ENCODE results near the gene PHF14.

The PHF14 gene

DNA sequence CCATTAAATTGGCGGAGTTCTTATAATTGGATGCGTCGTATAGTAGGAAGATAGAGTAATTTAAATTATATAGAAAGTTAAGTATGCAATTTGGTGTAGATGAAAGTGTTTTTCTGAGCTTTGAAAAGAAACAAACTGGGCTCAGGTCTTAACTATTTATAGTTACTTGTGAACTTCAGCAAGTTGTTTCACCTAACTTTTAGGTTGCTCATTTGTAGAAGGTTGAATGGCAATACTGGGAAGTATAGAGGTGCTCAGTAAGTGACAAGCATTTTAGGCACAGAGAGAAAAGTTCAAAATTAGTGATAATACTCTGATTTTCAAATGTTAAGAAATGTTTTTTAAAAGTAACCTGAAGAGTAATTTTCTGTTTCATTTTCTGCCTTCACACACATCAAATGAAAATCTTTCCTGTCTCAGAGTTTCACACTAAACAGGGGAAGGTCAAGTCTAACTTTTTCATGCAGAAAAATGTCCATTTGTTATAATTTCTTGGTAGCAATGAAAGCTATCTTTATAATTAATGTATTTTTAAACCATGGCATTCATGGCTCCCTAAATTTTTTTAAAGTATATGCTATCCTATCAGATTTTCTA lies 146.5 kb downstream of the PHF14 start:
- DNase-seq (ENCODE audit: low spot score): no peak

GRCh38 chr7:11120675-11121220 lies 147.1 kb downstream of the PHF14 start:
- no peak for DNase-seq (ENCODE audit: low spot score)

DNA sequence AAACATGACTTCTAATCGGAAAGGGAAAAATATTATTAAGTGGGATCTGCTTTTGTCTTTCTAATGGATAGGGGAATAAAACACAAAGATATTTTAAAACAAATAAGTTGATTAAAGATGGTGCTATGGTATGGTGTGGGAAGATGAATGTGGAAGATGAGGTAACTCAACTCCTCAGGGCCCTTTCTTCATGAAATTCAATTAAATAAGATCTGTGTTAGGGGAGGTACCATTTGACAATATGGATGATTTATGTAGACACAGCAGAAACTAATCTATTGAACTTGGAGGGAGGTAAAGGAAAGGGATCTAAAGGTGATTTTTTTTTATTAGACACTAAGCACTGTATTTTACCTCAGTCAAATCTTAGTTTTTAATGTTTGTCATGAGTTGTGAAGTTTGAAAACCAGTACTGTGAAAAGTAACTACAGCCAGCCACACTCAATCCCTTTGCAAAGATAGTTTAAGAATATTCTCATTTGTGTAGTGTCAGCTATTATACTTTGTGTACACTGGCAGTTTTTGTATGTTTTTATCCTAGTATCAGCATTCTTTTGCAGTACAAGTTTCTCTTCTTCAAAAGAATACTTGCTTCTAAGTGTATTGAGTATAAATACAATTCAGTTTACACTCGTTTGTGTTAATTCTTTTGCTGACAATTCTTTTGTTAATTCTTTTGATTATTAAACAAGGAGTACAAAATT lies 151.3 kb downstream of the PHF14 start:
- no peak for DNase-seq (ENCODE audit: low spot score)

- DNase-seq (ENCODE audit: low spot score): no peak
Observed at GRCh38 chr7:11127114-11127785, 153.6 kb downstream of the PHF14 start.

GRCh38 chr7:11127988-11128387 lies 154.3 kb downstream of the PHF14 start:
- no peak for DNase-seq (ENCODE audit: low spot score)

- DNase-seq (ENCODE audit: low spot score): no peak
Observed at GRCh38 chr7:11128498-11128897, 154.8 kb downstream of the PHF14 start.

GRCh38 chr7:11130012-11130411 lies 156.3 kb downstream of the PHF14 start:
- DNase-seq (ENCODE audit: low spot score): no peak

GRCh38 chr7:11130601-11131000 lies 156.9 kb downstream of the PHF14 start:
- DNase-seq (ENCODE audit: low spot score): no peak

GRCh38 chr7:11133436-11133959 lies 159.8 kb downstream of the PHF14 start:
- DNase-seq (ENCODE audit: low spot score): no peak

DNA sequence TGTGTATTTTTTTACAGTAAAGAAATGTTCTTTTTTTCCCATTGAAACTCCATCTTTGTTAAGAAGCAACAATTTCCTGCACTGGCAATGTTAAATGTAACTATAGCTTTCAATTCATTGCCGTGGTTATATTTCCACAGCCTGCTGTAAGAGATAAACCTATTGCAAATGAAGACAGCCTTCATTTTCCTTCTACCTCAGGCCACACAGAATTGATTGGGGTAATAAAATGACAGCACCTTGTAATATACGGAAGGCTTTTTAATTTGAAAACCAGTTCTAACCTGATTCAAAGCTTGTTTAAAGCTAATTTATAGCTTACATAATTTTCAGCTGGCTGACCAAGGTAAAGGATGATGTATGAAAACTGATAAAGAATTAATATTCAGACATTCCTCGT lies 161.9 kb downstream of the PHF14 start:
- DNase-seq (ENCODE audit: low spot score): no peak

DNA sequence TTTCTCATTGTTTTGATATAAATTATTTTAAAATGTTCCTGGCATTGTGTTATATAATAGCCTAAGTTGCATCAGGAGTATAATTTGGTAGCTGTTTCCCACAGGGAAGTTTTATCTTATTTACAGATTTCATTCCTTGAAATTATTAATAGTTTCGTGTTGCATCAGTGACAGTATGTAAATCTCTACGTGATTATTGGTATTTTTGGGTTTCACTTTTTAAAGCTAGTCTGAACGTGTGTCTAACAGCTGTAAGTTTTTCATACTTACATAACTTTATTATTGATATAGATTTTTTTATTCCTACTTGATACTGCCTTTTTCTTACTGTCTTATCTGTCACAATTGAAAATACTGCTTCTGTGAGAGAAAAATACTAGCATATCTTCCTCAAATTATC lies 167.9 kb downstream of the PHF14 start:
- DNase-seq (ENCODE audit: low spot score): no peak

GRCh38 chr7:11153694-11154093 lies 180.0 kb downstream of the PHF14 start:
- DNase-seq (ENCODE audit: low spot score): peak; percentile 21

DNA sequence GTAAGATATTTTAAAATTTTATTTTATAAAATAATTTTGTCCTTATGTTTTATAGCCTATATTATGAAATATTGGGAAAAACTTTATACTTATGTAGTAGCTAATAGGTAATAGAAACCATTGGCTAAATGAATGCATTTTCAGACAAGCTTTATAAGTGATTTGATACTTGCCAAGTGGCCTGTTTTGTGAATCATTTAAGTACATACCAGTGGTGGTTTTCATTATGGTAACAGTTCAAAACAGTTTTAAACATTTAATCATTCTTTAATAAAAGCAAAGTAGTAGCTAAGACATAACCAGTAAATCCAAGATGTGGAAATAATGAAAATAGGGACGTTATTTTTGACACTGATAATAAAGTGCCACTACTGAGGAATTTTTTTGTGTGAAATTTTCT lies 182.2 kb downstream of the PHF14 start:
- no peak for DNase-seq (ENCODE audit: low spot score)

GRCh38 chr7:11161499-11161898 lies 187.8 kb downstream of the PHF14 start:
- no peak for DNase-seq (ENCODE audit: low spot score)

DNA sequence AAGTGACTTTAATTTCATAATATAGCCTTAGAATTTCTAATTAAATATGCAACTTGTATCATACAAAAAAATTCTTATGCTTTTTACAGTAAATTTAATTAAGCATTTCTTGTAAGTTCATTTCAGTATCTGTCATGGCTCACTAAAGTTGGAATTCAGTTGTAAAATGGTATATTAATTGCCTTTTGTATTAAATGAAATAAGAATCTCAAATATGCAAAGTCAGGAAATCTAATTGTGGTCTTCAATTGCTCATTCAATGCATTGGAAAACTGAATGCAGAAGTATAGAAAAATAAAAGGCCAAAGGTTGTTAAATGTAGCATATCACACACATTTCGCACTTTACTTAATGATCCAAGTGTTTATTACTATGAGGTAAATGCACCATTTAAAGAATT lies 189.5 kb downstream of the PHF14 start:
- no peak for DNase-seq (ENCODE audit: low spot score)

DNA sequence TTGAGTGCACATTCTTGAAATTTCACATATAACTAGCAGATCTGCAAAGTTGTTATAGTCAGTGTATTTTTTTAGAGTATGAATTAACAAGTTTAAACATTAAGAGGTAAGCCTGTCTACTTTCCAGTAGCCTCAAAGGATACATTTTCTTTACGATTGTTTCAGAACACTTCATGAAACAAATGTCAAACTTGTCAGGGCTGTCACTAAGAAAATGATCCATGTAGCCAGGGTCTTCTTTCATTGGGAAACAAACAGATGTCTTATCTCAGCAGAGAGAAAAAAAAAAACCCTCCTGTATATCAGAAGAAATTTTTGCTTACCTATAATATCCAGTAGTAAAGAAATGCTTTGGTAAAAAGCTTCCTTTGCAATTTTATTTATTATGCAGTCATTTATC lies 192.4 kb downstream of the PHF14 start:
- no peak for DNase-seq (ENCODE audit: low spot score)

- DNase-seq (ENCODE audit: low spot score): no peak
Observed at GRCh38 chr7:11168650-11169170, 195.0 kb downstream of the PHF14 start.

- no peak for DNase-seq (ENCODE audit: low spot score)
Observed at GRCh38 chr7:11170175-11170574, 196.5 kb downstream of the PHF14 start.

DNA sequence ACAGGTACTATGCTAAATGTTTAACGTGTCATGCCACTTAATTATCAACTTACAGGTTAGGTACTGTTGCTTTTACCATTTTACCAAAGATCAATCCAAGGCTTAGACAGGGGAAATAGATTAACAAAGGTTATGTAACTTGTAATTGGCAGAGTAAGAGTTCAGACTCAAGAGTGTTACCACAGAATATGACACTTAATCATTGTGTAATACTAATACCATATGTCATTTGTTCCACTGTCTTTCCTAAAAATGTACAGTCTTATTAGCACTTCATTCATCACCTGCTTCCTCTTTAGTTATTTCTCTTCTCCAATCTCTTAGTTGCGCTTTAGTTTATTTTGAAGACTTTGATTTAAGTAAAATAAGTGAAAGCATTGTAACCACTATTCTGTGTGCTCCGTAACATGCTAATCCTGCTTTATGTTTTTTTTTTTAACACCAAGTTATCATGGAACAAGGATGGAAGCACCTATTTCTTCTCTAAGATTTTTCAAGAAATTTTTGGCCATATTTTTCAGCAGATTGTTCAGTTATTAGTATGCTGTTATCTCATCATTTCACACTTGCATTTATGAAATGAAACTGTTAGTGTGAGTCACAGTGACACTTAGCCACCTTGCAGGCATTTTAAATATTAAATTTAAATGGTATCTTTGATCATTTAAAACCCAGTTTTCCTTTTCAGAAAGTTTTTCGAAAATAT lies 197.3 kb downstream of the PHF14 start:
- DNase-seq (ENCODE audit: low spot score): no peak

GRCh38 chr7:11171569-11172192 lies 198.0 kb downstream of the PHF14 start:
- no peak for DNase-seq (ENCODE audit: low spot score)

DNA sequence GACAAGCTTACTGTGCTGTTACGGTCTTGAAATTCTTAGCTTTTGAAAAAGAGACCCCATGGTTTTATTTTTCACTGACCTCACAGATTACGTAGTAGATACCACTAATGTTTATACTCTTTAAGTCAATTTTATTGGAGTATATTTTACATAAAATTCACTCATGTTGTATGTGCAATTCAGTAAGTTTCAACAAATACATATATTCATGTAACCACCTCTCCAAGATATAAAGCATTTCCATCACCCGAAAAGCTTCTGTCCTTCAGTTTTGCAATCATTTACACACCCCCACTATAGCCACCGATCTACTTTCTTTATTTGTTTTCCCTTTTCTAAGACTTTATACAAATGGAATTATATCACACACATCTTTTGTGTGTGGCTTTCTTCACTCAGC lies 199.2 kb downstream of the PHF14 start:
- no peak for DNase-seq (ENCODE audit: low spot score)

- no peak for DNase-seq (ENCODE audit: low spot score)
Observed at GRCh38 chr7:11175371-11175770, 201.7 kb downstream of the PHF14 start.
